Suprapubic skin (tissue), 4 donors: ENCODE data around the gene MTHFSD. TPM values are rescaled to one million over a fixed set of nuclear protein-coding genes. Genes with fewer than 3 reads are reported as not detected.
A peak's percentile ranks its signal among the peaks of the same experiment; 100 is the strongest.

Source experiments
- DNase-seq, 2 donors: peaks; one replicate each; pipeline ENCODE4 v3.0.0-alpha.2; 2019; ENCODE audit warnings: low spot score in 2 of 2
- H3K27ac ChIP-seq: fragments of 200-600 bp; sonication (generic); one replicate; pipeline ENCODE4 v1.5.1; 2019
- H3K27me3 ChIP-seq: fragments of 200-600 bp; sonication (generic); one replicate; pipeline ENCODE4 v1.5.1; 2019
- H3K36me3 ChIP-seq: fragments of 200-600 bp; sonication (generic); one replicate; pipeline ENCODE4 v1.5.1; 2019
- H3K4me1 ChIP-seq: fragments of 200-600 bp; sonication (generic); one replicate; pipeline ENCODE4 v1.5.1; 2019
- H3K4me3 ChIP-seq: fragments of 200-600 bp; sonication (generic); one replicate; pipeline ENCODE4 v1.5.1; 2019; ENCODE audit warnings: mild to moderate bottlenecking
- H3K9me3 ChIP-seq: fragments of 200-600 bp; sonication (generic); one replicate; pipeline ENCODE4 v1.5.1; 2019
- EP300 ChIP-seq: sonication (generic); formaldehyde crosslinking; IDR thresholded peaks from one replicate; pipeline ENCODE4 v1.6.1; 2017; ENCODE audit warnings: antibody characterized with exemption
- POLR2A ChIP-seq, 2 donors: fragments of 450-650 bp; IDR thresholded peaks; one replicate each; pipeline ENCODE4 v1.6.1; 2017; ENCODE audit warnings: antibody characterized with exemption in 2 of 2, mild to moderate bottlenecking in 2 of 2, moderate library complexity in 2 of 2
- POLR2AphosphoS5 ChIP-seq, 3 donors: sonication (generic); formaldehyde crosslinking; IDR thresholded peaks; one replicate each; pipeline ENCODE4 v1.6.1; 2017; ENCODE audit warnings: antibody characterized with exemption in 3 of 3
- WGBS: methylation state at CpG from one replicate; pipeline ENCODE4 v1.1.5; 2018; 5-methylcytosine and 5-hydroxymethylcytosine counted together
- total RNA-seq, 4 donors: library from RNA; depleted of rRNA; stranded (reverse); fragments of >200 nt; gene quantifications; one replicate each; pipeline ENCODE4 v1.1.0, GENCODE V29; 2016
- TF ChIP-seq, protein P1 (sequence below), 2 donors: fragments of 200-600 bp in 1 of 2; fragments of 450-650 bp in 1 of 2; sonication (generic) in 1 of 2; IDR thresholded peaks; one replicate each; pipeline ENCODE4 v1.5.1; 2016 to 2019; ENCODE audit warnings: antibody characterized with exemption in 2 of 2, mild to moderate bottlenecking in 1 of 2, moderate library complexity in 1 of 2

Gene MTHFSD
- total RNA-seq, 4 donors from 2014 or later = 12.4 to 43.4 (median 18.8) TPM

DNA sequence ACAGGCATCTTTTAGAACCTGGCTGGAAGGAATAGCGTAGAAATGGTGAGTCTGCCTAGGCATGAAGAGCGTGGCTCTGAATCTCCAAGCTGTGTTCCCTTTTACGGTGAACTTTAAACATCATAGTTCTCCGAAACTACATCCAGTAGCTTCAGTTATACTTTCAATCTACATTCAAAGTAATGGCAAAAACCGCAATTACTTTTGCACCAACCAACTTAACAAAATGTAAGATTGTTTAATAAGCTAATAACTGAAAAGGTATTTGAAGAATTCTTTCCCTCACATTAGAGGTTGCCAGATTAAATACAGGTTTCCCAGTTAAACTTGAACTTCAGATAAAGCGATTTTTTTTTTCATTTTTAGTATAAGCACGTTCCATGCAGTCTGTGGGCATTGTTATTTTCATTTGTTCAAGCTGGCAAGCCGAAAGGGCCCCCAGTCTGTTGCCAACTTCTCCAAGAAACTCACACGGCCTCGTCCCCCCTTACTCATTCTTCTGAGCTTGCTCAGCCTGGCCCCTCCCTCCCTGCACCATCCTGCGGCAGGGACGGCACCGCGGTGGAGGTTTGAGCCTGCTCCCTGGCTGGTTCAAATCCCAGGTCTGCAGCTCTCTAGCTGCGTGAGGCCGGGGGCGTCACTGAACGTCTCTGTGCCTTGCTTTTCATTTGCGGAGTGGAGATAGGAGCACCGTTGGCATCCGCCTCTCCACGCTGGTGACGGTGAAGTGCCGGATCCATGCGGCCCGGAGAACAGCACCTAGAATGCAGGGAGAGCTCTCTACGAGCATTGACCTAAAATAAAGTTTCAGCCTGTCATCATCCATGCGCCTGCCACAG is 3.5 kb upstream of the MTHFSD start:
- Histone ChIP-seq H3K9me3 (no peaks in the 10 kb centered on the region), H3K4me1 (peaks cover 26% of the 10 kb centered on the region), H3K27ac (no peak overlapping the region), H3K36me3 (no peaks in the 10 kb centered on the region), H3K4me3 (no peak overlapping the region), H3K27me3 (peaks cover 21% of the 10 kb centered on the region)
- no peak for TF ChIP-seq EP300
- 75% methylated on average over 23 of the region's 28 CpGs for WGBS
- peak in 1 of 2 donors; percentile 34 for DNase-seq

DNA sequence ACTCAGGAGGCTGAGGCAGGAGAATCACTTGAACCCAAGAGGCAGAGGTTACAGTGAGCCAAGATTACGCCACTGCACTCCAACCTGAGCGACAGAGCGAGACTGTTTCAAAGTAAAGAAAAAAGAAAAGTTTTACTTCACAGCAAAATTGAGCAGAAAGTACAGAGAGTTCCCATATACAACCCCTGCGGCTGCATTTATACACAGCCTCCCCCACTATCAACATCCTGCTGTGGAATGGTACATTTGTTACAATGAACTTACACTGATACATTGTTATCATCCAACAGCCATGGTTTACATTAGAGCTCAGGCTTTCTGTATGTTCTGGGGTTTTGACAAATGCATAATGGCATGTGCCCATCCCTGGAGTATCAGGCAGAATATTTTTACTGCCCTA is 2.6 kb upstream of the MTHFSD start:
- whole genome bisulfite sequencing = 87% methylated on average over 4 of the region's 4 CpGs
- H3K4me1 ChIP-seq = peaks cover 29% of the 10 kb centered on the region
- TF ChIP-seq, protein P1, sequence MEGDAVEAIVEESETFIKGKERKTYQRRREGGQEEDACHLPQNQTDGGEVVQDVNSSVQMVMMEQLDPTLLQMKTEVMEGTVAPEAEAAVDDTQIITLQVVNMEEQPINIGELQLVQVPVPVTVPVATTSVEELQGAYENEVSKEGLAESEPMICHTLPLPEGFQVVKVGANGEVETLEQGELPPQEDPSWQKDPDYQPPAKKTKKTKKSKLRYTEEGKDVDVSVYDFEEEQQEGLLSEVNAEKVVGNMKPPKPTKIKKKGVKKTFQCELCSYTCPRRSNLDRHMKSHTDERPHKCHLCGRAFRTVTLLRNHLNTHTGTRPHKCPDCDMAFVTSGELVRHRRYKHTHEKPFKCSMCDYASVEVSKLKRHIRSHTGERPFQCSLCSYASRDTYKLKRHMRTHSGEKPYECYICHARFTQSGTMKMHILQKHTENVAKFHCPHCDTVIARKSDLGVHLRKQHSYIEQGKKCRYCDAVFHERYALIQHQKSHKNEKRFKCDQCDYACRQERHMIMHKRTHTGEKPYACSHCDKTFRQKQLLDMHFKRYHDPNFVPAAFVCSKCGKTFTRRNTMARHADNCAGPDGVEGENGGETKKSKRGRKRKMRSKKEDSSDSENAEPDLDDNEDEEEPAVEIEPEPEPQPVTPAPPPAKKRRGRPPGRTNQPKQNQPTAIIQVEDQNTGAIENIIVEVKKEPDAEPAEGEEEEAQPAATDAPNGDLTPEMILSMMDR (IDR thresholded peaks at IDR 0.05) = no peak
- no peak for TF ChIP-seq EP300
- no peak for TF ChIP-seq POLR2AphosphoS5 (IDR thresholded peaks at IDR 0.05)
- no peak for TF ChIP-seq POLR2A (IDR thresholded peaks at IDR 0.05)
- peaks cover 14% of the 10 kb centered on the region for H3K27me3 ChIP-seq
- DNase-seq = no peak
- H3K27ac ChIP-seq = no peak overlapping the region
- no peak overlapping the region for H3K4me3 ChIP-seq
- H3K36me3 ChIP-seq = peaks cover 4% of the 10 kb centered on the region
- H3K9me3 ChIP-seq = no peaks in the 10 kb centered on the region

DNA sequence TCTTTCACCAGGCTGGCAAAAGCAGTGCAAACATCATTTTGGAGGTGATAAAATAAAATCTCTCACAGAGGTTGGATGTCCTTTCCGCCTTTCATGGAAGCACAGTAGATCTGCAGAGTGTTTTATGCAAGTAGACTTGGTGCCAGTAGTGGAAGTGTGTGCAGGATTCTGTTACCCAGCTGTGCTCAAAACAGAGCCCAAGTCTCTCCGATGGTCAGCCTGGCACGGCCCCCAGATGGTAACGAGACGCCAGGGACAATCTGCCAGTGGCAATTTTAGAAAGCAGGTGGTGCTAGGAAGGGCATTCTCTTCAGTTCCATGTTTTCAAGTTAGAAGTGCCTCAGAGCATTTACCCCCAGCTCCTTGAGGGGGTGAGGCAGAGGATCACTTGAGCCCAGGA is 1.5 kb upstream of the MTHFSD start:
- WGBS = 40% methylated on average over 4 of the region's 5 CpGs
- no peak for DNase-seq
- Histone ChIP-seq H3K27ac (no peak overlapping the region), H3K9me3 (no peaks in the 10 kb centered on the region), H3K4me1 (peaks cover 29% of the 10 kb centered on the region), H3K27me3 (peaks cover 14% of the 10 kb centered on the region), H3K4me3 (no peak overlapping the region), H3K36me3 (peaks cover 11% of the 10 kb centered on the region)
- TF ChIP-seq POLR2AphosphoS5 (IDR thresholded peaks at IDR 0.05) (no peak), POLR2A (IDR thresholded peaks at IDR 0.05) (no peak), EP300 (no peak)
- TF ChIP-seq, protein P1 (IDR thresholded peaks at IDR 0.05) = no peak

DNA sequence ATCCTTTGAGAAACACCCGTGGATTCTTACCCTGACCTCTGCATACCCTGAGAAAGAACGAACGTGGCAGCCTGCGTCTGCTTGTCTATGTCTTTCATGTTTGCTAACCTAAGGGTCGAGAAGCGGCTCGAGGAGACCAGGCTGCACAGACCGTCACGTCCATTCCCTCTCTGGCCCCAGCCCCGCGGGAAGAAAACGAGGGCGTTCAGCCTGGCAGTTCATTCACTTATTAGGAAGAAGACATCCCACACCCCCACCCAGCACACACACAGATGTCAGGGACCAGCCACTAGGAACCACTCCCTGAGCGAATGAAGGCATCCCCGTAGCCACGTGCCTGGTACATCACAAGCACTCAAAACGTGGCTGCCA is 655 bp upstream of the MTHFSD start:
- WGBS = 37% methylated on average over 17 of the region's 17 CpGs
- no peaks in the 10 kb centered on the region for H3K9me3 ChIP-seq
- peaks cover 29% of the 10 kb centered on the region for H3K4me1 ChIP-seq
- DNase-seq = no peak
- H3K27me3 ChIP-seq = peaks cover 9% of the 10 kb centered on the region
- H3K4me3 ChIP-seq = peak overlapping the region; percentile 100
- TF ChIP-seq POLR2AphosphoS5 (IDR thresholded peaks at IDR 0.05) = no peak
- no peak for TF ChIP-seq POLR2A (IDR thresholded peaks at IDR 0.05)
- TF ChIP-seq, protein P1 (IDR thresholded peaks at IDR 0.05) = no peak
- TF ChIP-seq EP300 = no peak
- peaks cover 19% of the 10 kb centered on the region for H3K36me3 ChIP-seq
- H3K27ac ChIP-seq = no peak overlapping the region

DNA sequence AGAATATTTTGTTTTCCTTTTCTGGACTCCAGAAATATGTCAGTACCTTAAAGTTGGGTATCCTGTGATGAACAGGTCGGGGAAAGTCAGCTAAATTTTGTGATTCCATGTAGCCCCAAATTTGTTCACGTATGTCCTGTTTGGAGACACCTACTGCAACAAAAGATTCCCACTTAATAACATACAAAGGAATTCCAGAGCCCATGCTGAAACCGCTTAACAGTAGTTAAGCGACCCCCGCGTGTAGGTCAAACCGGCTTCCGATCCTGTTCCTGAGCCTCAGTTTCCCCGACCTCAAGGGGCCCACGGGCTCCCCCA is 477 bp downstream of the MTHFSD start:
- WGBS = 5% methylated on average over 10 of the region's 10 CpGs
- H3K36me3 ChIP-seq = peaks cover 30% of the 10 kb centered on the region
- no peak for TF ChIP-seq POLR2AphosphoS5 (IDR thresholded peaks at IDR 0.05)
- TF ChIP-seq, protein P1 (IDR thresholded peaks at IDR 0.05) = no peak
- DNase-seq = no peak
- H3K27me3 ChIP-seq = no peaks in the 10 kb centered on the region
- no peaks in the 10 kb centered on the region for H3K9me3 ChIP-seq
- peaks cover 29% of the 10 kb centered on the region for H3K4me1 ChIP-seq
- peak overlapping the region; percentile 89 for H3K27ac ChIP-seq
- peak overlapping the region; percentile 100 for H3K4me3 ChIP-seq

DNA sequence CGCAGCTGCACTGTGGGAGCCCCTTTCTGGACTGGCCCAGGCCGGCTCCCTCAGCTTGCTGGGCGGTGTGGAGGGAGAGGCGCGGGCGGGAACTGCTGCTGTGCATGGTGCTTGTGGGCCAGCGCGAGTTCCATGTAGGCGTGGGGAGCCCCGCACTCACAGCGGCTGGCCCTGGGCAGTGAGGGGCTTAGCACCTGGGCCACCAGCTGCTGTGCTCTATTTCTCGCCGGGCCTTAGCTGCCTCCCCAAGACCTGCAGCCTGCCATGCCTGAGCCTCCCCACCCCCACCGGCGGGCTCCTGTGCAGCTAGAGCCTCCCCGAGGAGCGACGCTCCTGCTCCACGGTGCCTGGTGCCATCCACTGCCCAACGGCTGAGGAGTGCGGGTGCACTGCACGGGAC is 1.7 kb downstream of the MTHFSD start:
- Histone ChIP-seq H3K27me3 (no peaks in the 10 kb centered on the region), H3K27ac (no peak overlapping the region), H3K9me3 (no peaks in the 10 kb centered on the region), H3K4me3 (no peak overlapping the region), H3K36me3 (peaks cover 34% of the 10 kb centered on the region), H3K4me1 (peaks cover 29% of the 10 kb centered on the region)
- DNase-seq = no peak
- no peak for TF ChIP-seq POLR2AphosphoS5 (IDR thresholded peaks at IDR 0.05)
- TF ChIP-seq, protein P1 (IDR thresholded peaks at IDR 0.05) = no peak
- TF ChIP-seq EP300 = no peak
- TF ChIP-seq POLR2A (IDR thresholded peaks at IDR 0.05) = no peak
- 97% methylated on average over 8 of the region's 22 CpGs for WGBS
